A172 (cell line): Measurements from ENCODE around the gene UBE2L3. TPM values are rescaled to one million over a fixed set of nuclear protein-coding genes. Genes with fewer than 3 reads are reported as not detected.
"Not testable (repeated sequence)": the region's sequence is repeated elsewhere in the genome, so short reads cannot be mapped to it uniquely, and the experiment has no call there.

Source experiments
- DNase-seq: peaks from one replicate; pipeline ENCODE4 v3.0.0-alpha.2; 2015; ENCODE audit warnings: low spot score
- total RNA-seq: library from RNA; depleted of rRNA; stranded (reverse); fragments of >200 nt; shearing (Covaris generic); gene quantifications from 2 replicates; pipeline ENCODE4 v1.2.3, GENCODE V29; 2014

The UBE2L3 gene
- total RNA-seq, 1 experiment from 2014 or later = 31.5 TPM

DNA sequence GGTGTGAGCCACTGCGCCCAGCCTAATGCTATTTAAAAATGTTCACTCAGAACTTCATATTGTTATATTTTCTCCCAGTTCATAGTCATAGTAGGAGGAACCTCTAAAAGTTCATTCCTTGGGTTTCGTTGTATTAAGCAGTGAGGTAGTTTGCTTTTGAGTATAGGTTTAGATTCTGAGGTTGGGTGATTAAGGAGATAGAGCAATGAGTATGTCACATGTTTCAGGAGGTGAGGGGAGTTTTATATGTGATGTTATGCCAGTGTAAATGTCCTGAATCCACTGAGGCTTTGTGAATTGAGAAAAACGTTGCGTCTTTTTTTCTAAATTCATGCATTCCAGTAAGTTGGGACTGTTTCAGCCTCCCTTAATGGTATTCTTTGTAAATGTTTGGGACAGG is 4.2 kb downstream of the UBE2L3 start:
- DNase-seq = no peak

DNA sequence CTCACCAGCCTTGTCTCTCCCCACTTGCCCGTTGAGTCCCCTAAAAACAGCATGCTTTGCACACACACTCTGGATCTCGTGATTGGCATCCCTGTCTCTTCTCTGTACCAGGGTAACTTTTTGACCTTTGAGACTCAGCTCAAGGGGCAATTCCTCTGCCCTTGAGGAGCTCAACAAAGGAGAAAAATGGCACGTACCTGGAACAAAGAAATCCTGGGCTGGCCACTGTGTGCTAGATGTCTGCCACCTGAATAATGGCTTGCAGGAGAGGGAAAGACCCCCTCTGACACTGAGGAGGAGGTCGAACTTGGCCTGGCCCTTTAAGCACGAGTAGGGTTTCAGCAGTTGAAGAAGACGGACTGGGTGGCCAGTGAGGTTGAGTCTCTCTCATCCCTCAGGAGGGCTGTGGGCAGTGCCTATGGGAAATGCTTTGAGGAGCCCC is 5.8 kb downstream of the UBE2L3 start:
- no peak for DNase-seq

DNA sequence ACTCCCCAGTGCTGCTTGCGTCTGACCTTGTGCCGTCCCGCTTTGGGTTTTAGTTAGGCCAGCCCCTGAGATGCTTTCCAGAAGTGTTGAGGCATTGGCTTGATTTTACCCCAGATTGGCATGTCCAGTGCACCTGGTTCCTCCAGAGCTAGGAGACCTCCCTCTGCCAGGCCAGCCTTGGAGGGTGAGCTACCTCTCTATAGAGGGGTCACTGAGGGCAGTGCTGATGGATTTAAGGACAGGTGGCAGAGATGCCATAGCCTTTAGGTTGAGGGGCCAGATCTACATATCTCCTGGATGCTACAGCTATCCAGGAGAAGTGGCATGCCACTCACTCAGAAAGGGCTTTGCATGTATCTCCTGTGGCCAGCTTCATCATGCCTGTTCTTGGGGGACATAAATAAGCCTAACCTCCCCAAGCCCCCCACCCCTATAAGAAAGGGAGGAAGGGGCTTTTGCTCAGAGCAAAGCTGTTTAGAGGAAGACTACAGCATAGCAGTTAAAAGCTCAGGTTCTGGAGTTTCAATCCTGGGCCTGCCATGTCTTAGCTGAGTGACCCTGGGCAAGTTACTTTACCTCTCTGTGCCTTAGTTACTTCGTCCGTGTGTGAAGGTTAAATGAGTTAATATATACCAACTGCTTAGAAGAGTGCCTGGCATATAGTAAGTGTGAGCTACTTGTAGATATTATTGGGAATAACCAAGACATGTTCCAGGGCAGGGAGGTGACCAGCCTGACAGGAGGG is 6.4 kb downstream of the UBE2L3 start:
- no peak for DNase-seq

- DNase-seq = no peak
Observed at GRCh38 chr22:21579474-21579851, 11.9 kb downstream of the UBE2L3 start.

DNA sequence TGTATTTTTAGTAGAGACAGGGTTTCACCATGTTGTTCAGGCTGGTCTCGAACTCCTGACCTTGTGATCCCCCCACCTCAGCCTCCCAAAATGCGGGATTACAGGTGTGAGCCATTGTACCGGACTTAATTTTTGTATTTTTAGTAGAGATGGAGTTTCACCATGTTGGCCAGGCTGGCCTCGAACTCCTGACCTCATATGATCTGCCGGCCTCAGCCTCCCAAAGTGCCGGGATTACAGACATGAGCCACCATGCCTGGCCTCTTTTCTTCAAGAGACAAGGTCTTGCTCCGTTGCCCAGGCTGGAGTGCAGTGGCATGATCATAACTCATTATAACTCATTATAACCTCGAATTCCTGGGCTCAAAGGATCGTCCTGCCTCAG is 13.1 kb downstream of the UBE2L3 start:
- DNase-seq = not testable (repeated sequence)

DNA sequence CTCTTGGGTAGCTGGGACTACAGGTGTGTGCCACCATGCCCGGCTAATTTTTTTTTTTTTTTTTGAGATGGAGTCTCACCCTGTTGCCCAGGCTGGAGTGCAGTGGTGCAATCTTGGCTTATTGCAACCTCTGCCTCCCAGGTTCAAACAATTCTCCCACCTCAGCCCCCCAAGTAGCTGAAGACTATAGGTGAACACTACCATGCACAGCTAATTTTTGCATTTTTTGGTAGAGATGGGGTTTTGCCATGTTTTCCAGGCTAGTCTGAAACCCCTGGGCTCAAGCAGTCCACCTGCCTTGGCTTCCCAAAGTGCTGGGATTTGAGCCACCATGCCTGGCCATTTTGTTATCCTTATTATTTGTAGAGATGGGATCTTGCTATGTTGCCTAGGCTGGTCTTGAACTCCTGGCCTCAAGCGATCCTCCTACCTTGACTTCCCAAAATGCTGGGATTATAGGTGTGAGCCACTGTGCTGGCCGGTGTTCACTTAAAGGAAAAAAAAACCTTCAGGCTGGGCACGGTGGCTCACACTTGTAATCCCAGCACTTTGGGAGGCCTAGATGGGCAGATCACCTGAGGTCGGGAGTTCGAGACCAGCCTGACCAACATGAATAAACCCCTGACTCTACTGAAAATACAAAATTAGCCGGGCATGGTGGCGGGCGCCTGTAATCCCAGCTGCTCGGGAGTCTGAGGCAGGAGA is 13.6 kb downstream of the UBE2L3 start:
- DNase-seq = not testable (repeated sequence)

DNA sequence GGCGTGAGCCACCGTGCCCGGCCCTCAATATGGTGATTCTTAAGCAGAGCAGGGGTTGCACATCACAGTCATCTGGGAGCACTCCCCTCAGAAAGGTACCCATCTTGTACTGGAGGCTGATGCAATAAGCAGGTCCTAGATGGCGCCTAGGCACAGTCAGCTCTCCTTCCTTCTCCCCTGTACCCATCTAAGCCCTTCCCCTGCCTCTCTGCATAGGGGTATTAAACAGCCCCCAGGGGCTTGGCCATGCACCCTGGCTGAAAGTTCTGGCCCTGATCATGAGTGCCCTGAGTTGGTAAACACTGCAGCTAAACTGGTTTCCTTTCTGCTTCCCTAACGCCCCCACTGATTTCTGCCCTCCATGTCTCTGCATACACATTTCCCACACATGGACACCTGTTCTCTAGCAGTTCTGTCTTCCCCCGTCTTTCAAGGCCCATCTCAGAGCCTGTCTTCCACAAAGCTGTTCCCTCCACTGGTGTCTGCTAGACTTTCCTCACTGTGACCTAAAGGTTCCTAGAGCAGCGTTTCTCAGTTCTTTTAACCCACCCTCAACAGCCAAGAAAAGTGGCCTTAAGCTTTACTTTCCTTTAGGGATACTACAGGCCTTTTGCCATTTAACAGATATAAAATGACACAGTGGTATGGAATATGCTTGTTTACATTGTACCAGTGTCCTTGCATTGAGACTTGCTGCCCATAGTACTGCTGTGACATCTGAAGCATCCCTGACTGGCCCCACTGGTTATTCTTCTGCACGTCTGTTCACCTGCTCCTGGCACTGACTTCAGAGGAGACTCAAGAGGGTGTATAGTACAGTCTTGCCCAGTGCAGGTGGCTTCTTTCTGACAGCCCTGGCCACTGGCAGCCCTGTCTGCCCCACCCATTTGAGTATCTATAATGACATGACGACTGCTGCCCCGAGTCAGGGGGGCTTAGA is 15.6 kb downstream of the UBE2L3 start:
- DNase-seq = no peak

DNA sequence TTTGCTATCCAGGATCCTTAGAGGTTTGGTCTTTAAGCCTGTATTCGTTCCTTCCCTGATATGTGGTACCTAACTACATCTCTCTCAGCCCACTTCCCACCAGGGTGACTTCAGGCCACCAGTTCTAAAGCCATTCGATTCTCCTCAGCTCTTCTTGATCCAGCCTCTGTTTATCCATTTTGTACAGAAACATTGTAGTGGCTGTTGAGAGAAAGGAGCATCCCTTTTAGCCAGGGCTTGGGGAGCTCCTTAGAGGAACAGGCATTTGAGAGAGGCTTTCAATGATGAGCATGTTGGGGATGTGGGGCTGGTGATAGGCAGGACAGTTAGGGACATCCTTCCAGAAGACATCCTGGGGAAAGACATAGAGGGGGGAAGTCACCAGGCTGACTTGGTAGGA is 17.9 kb downstream of the UBE2L3 start:
- DNase-seq = no peak

DNA sequence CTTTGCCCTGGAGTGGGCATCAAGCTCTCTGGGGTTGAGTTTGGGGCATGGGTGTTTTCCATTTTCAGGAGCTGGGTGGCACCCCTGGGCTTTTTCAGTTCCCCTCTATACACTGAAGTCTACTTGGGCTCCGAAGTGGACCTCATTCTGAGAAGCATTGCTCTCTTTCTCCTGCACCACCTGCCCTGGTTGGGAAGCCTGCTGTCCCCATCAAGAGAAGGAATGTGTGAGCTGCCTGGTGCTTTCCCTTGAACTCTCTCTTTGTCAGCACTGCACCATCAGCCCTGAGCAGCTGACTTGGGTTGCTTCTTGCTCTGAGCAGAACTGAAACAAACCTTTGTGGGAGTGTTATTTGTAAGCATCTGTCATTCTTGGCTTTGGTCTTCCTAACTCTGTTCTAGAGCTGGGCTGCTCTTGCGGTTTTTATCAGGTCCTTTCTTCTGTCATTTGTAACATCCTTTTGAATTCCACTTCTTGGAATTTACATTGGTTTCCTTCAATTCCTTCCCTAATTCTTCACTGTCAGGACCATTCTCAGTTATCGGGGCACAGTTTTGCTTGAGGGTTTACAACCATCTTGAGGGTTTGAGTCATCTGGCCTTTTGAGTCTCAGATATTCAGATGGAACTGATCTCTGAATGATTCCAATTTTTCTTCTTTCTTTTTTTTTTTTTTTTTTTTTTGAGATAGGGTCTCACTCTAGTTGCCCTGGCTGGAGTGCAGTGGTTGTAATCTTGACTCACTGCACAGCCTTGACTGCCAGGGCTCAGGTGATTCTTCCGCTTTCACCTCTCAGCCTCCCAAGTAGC is 20.5 kb downstream of the UBE2L3 start:
- no peak for DNase-seq

DNA sequence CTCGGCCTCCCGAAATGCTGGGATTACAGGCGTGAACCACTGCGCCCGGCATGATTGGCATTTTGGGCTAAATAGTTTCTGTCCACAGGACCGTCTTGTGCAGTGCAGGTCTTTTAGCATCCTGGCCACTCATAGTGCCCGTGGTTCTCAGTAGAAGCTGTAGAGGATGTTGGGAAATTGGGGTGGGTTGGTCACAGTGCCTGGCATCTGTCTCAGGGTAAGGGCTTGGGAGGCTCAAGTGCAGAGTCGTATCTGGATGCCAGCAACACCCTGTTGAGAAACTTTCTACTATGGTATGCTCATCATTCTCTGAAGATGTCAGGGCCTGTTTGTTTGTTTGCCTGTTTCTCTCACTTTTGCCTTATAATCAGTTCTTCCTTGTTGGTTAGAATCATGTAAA is 21.9 kb downstream of the UBE2L3 start:
- DNase-seq = no peak

DNA sequence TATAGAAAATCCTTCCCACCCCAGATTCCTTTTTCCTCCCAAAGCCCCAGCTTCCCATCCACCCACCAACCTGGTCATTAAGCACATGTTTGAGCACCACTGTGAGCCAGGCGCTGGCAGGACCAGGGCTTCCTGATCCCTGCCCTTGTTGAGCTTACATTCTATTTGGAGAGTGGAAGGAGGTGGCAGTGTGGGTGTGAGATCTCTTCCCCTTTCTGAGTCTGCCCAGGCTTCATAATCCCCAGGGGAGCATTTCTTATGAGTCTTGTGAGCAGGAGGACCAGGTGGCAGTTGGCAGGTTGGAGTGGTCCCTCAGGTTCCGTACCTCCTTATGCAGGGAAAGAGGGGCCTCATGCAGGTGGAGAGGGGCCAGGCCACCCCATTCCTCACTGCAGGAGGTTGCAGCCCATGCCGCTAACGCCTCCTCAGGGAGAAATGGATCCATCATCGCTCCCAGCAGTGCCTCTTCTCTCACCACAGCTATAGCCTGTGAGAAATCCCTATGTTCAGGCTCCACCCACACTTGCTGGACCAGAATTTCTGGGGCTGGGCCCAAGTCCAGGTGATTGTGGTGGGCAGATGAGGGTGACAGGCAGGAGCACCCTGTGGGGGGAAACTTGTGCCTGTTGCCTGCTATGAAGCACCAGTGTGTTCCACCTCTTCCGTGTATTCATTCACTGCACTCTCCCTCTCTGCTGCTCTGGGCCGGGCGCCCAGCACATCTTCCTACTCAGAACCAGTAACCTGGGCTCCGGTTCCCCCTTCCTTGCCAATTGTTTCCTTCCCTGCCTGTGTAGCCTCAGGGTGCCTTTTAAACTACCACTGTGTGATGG is 23.5 kb downstream of the UBE2L3 start:
- DNase-seq = no peak

- DNase-seq = no peak
Observed at GRCh38 chr22:21591695-21592094, 24.2 kb downstream of the UBE2L3 start.

- no peak for DNase-seq
Observed at GRCh38 chr22:21592422-21592821, 24.9 kb downstream of the UBE2L3 start.

DNA sequence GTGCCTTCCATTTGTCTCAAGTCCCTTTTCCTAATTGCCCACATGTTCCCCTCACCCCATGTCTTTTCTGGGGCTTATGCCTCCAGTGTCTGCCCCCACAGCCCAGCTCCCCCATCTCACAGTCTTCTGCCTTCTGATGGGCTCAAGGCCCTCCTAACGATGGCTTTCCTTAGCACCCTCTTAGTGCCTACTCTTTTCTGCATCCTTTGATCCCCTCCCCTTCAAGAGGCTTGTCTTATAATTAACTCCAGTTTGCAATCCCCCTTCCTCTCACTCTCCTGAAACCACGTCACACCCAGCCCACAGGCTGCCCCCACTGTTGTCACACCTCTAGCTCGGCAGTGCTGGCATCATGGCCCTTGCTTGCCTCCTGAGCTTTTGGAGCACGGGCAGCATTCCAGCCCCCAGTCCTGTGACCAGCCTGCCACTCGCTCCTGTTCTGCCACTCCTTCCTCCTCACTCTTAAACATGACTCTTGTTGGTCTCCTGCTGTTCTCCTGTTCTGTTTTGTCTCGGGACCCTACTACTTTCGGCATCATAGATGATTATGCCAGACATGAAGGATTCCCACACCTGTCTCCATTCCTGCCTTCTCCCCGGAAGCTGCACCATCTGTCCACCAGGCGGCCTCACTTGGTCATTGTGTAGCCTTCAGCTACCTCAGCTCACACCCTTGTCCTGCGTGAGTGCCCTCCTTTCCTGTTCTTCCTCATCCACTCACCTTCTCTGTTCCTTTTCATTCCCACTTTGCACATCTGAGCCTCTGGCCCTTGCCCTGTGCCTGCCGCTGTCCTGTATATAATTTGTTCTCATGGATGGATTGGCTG is 26.1 kb downstream of the UBE2L3 start:
- no peak for DNase-seq

GRCh38 chr22:21594865-21595452 is 27.4 kb downstream of the UBE2L3 start:
- no peak for DNase-seq

DNA sequence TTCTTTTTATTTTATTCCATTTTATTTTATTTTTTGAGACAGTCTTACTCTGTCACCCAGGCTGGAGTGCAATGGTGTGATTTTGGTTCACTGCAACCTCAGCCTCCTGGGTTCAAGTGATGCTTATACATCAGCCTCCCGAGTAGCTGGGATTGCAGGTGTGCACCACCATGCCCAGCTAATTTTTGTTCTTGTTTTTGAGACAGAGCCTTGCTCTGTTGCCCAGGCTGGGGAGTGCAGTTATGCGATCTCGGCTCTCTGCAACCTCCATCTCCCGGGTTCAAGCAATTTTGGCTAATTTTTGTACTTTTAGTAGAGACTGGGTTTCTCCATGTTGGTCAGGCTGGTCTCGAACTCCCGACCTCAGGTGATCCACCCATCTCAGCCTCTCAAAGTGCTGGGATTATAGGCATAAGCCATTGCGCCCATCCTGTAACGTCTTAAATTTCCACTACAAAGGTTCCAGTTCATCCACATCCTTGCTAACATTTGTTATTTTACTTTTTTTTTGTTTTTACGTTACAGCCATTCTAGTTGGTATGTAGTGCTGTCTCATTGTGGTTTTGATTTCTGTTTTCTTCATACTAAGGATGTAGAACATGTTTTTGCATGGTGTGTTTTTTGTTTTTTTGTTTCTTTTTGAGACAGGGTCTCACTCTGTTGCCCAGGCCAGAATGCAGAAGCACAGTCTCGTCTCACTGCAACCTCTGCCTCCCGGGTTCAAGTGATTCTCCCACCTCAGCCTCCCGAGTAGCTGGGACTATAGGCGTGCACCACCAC is 29.0 kb downstream of the UBE2L3 start:
- DNase-seq = not testable (repeated sequence)

- no peak for DNase-seq
Observed at GRCh38 chr22:21598302-21598701, 30.8 kb downstream of the UBE2L3 start.
